Liver (tissue), 9 donors: ENCODE results near the gene SH3PXD2B. TPM values are rescaled to one million over a fixed set of nuclear protein-coding genes. Genes with fewer than 3 reads are reported as not detected.

Experiments
- DNase-seq: peaks from one replicate; pipeline ENCODE4 v3.0.0-alpha.2; 2017; ENCODE audit warnings: low spot score
- H3K27ac ChIP-seq, 2 donors: one replicate each; pipeline ENCODE4 v1.7.0; 2013; ENCODE audit warnings: inconsistent platforms in 2 of 2, low read length in 2 of 2, control low read depth in 1 of 2, low read depth in 1 of 2, mild to moderate bottlenecking in 1 of 2
- H3K27me3 ChIP-seq, 4 donors: one replicate each; pipeline versions ENCODE4 v1.6.1 to v1.7.0; 2013; ENCODE audit warnings: low read length in 3 of 4, inconsistent platforms in 1 of 4, mild to moderate bottlenecking in 1 of 4, moderate library complexity in 1 of 4; ENCODE audit not compliant: control insufficient read depth in 4 of 4, insufficient read depth in 4 of 4
- H3K36me3 ChIP-seq, 4 donors: one replicate each; pipeline versions ENCODE4 v1.6.1 to v1.7.0; 2013; ENCODE audit warnings: low read length in 3 of 4, mild to moderate bottlenecking in 3 of 4, low read depth in 1 of 4, moderate library complexity in 1 of 4; ENCODE audit not compliant: control insufficient read depth in 4 of 4, insufficient read depth in 3 of 4
- H3K4me1 ChIP-seq, 4 donors: one replicate each; pipeline versions ENCODE4 v1.6.1 to v1.7.0; 2013; ENCODE audit warnings: low read length in 3 of 4, mild to moderate bottlenecking in 3 of 4, moderate library complexity in 1 of 4; ENCODE audit not compliant: control insufficient read depth in 4 of 4, insufficient read depth in 4 of 4
- H3K4me3 ChIP-seq, 3 donors: one replicate each; pipeline versions ENCODE4 v1.6.1 to v1.7.0; 2013; ENCODE audit warnings: low read length in 3 of 3, control low read depth in 1 of 3, low read depth in 1 of 3, mild to moderate bottlenecking in 1 of 3
- H3K9ac ChIP-seq, 2 donors: one replicate each; pipeline ENCODE4 v1.7.0; 2013; ENCODE audit warnings: low read length in 2 of 2, mild to moderate bottlenecking in 2 of 2, moderate library complexity in 2 of 2, control low read depth in 1 of 2, low read depth in 1 of 2
- H3K9me3 ChIP-seq, 4 donors: one replicate each; pipeline versions ENCODE4 v1.6.1 to v1.7.0; 2013; ENCODE audit warnings: low read length in 3 of 4; ENCODE audit not compliant: control insufficient read depth in 4 of 4
- ATF3 ChIP-seq: IDR thresholded peaks from 2 replicates; pipeline ENCODE4 v1.6.1; 2016; ENCODE audit warnings: antibody characterized with exemption
- CTCF ChIP-seq: fragments of 150-350 bp; IDR thresholded peaks from 2 replicates; pipeline ENCODE4 v1.5.1; 2017; ENCODE audit warnings: improper control_type of control experiment, low read depth, low read length; ENCODE audit not compliant: missing input control
- EGR1 ChIP-seq, 2 donors: IDR thresholded peaks; 2 replicates each; pipeline ENCODE4 v1.6.1; 2016 to 2018; ENCODE audit warnings: antibody characterized with exemption in 2 of 2, low read depth in 2 of 2
- FOXA2 ChIP-seq: IDR thresholded peaks from 2 replicates; pipeline ENCODE4 v1.6.1; 2016; ENCODE audit warnings: antibody characterized with exemption
- GABPA ChIP-seq, 2 donors: IDR thresholded peaks in 1 of 2; conservative IDR thresholded peaks in 1 of 2; 2 replicates each; pipeline ENCODE4 v1.6.1; 2016; ENCODE audit warnings: antibody characterized with exemption in 2 of 2, mild to moderate bottlenecking in 1 of 2, moderate library complexity in 1 of 2
- HNF4A ChIP-seq, 2 donors: conservative IDR thresholded peaks; 2 replicates each; pipeline ENCODE4 v1.6.1; 2016; ENCODE audit warnings: antibody characterized with exemption in 2 of 2, mild to moderate bottlenecking in 2 of 2
- HNF4G ChIP-seq: IDR thresholded peaks from 2 replicates; pipeline ENCODE4 v1.6.1; 2016; ENCODE audit warnings: antibody characterized with exemption
- JUND ChIP-seq, 2 donors: IDR thresholded peaks; 2 replicates each; pipeline ENCODE4 v1.6.1; 2016; ENCODE audit warnings: antibody characterized with exemption in 2 of 2
- MAX ChIP-seq: IDR thresholded peaks from 2 replicates; pipeline ENCODE4 v1.6.1; 2016; ENCODE audit warnings: antibody characterized with exemption
- NR2F2 ChIP-seq: IDR thresholded peaks from 2 replicates; pipeline ENCODE4 v1.6.1; 2016; ENCODE audit warnings: antibody characterized with exemption
- RAD21 ChIP-seq, 2 donors: IDR thresholded peaks; 2 replicates each; pipeline ENCODE4 v1.6.1; 2016; ENCODE audit warnings: antibody characterized with exemption in 2 of 2, mild to moderate bottlenecking in 2 of 2
- RXRA ChIP-seq, 2 donors: IDR thresholded peaks; 2 replicates each; pipeline ENCODE4 v1.6.1; 2017 to 2018; ENCODE audit warnings: antibody characterized with exemption in 2 of 2, mild to moderate bottlenecking in 1 of 2
- TAF1 ChIP-seq: conservative IDR thresholded peaks from 2 replicates; pipeline ENCODE4 v1.6.1; 2016; ENCODE audit warnings: antibody characterized with exemption, mild to moderate bottlenecking
- YY1 ChIP-seq: IDR thresholded peaks from 2 replicates; pipeline ENCODE4 v1.6.1; 2016; ENCODE audit warnings: antibody characterized with exemption, mild to moderate bottlenecking
- ZBTB33 ChIP-seq: IDR thresholded peaks from 2 replicates; pipeline ENCODE4 v1.6.1; 2016; ENCODE audit warnings: antibody characterized with exemption
- WGBS: extraction: QIAGEN DNeasy Blood & Tissue Kit; methylation state at CpG from one replicate; pipeline ENCODE4 v1.1.7; 2013; 5-methylcytosine and 5-hydroxymethylcytosine counted together
- polyA plus RNA-seq, 2 donors: library from polyadenylated mRNA; stranded (reverse) in 1 of 2; unstranded in 1 of 2; fragments of 200-250 nt in 1 of 2; fragments of >200 nt in 1 of 2; fragmentation: Nextera tagmentation in 1 of 2; extraction: Ambion mirVana in 1 of 2; gene quantifications; one replicate each; pipeline versions ENCODE4 v1.2.1 to v1.2.3, GENCODE V29; 2013 to 2015
- total RNA-seq, 2 donors: library from RNA; depleted of rRNA; stranded (reverse); fragments of >200 nt; gene quantifications; one replicate each; pipeline ENCODE4 v1.2.3, GENCODE V29; 2014
- donor health status: healthy.
- donor health status: healthy.
- donor health status: healthy.
- donor health status: healthy.
- donor health status: healthy.

Gene SH3PXD2B
- total and polyA plus RNA-seq, 4 donors, result 1.1 to 3.3 (median 2.2) TPM

- no peaks in the 10 kb centered on the region for H3K27me3 ChIP-seq
- H3K9ac ChIP-seq, result no peak overlapping the region
- no peaks in the 10 kb centered on the region for H3K36me3 ChIP-seq
- DNase-seq, result no peak
- TF ChIP-seq ZBTB33, result no peak
- no peak for TF ChIP-seq ATF3
- TF ChIP-seq NR2F2, result no peak
- no peak for TF ChIP-seq TAF1
- TF ChIP-seq HNF4G, result no peak
- TF ChIP-seq RXRA (IDR thresholded peaks at IDR 0.05), result no peak
- TF ChIP-seq HNF4A (conservative IDR thresholded peaks at IDR 0.05), result no peak
- TF ChIP-seq FOXA2, result no peak
- TF ChIP-seq JUND (IDR thresholded peaks at IDR 0.05), result no peak
- TF ChIP-seq YY1, result no peak
- no peak for TF ChIP-seq GABPA (IDR thresholded peaks at IDR 0.05 in 1 of 2, conservative IDR thresholded peaks at IDR 0.05 in 1 of 2)
- TF ChIP-seq EGR1 (IDR thresholded peaks at IDR 0.05; ENCODE audit: low read depth in 2 of 2), result no peak
- no peak for TF ChIP-seq RAD21 (IDR thresholded peaks at IDR 0.05)
- no peak for TF ChIP-seq CTCF
- H3K4me1 ChIP-seq, result no peaks in the 10 kb centered on the region
- H3K27ac ChIP-seq, result no peak overlapping the region
- no peak overlapping the region for H3K4me3 ChIP-seq
- peaks cover 2 to 6% (median 3%) of the 10 kb centered on the region in 4 donors for H3K9me3 ChIP-seq
- WGBS, result 85% methylated on average over 4 of the region's 4 CpGs
These were observed 88.2 kb downstream of the SH3PXD2B start for GRCh38 chr5:172365948-172366608.

DNA sequence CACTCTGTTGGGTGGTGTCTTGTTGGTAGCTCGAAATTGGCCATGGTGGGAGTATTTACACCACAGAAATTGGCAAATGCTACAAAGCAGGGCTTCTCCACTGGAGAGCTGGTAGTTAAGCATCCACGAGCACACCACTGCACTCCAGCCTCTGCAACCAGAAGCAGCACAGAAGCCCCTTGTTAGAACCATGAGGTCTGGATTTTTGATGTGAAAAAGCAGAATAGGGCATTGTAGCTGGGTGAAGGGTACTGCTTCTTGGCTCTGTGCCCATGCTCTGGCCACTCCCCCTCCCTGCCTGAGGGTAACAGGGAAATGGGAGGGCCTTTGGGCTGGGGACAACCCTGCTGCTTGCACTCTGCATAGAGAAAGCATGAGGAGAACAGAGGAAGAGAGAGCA is 89.6 kb downstream of the SH3PXD2B start:
- Histone ChIP-seq H3K4me3 (no peak overlapping the region), H3K27ac (no peak overlapping the region), H3K9me3 (no peaks in the 10 kb centered on the region), H3K4me1 (no peaks in the 10 kb centered on the region), H3K27me3 (no peaks in the 10 kb centered on the region), H3K9ac (no peak overlapping the region), H3K36me3 (no peaks in the 10 kb centered on the region)
- WGBS, result 86% methylated on average over 2 of the region's 2 CpGs
- TF ChIP-seq YY1 (no peak), GABPA (IDR thresholded peaks at IDR 0.05 in 1 of 2, conservative IDR thresholded peaks at IDR 0.05 in 1 of 2) (no peak), RAD21 (IDR thresholded peaks at IDR 0.05) (no peak), NR2F2 (no peak), ZBTB33 (no peak), CTCF (no peak), MAX (no peak), TAF1 (no peak), HNF4A (conservative IDR thresholded peaks at IDR 0.05) (no peak), RXRA (IDR thresholded peaks at IDR 0.05) (no peak)
- DNase-seq, result no peak
